MM.1S (cell line): ENCODE results near the gene CPXM2.

ENCODE experiments used
- DNase-seq: peaks from one replicate; pipeline ENCODE4 v3.0.0-alpha.2; 2015
- H2AFZ ChIP-seq: fragments of 300-600 bp; sonication (generic); 2 replicates; pipeline ENCODE4 v1.6.0; 2016; ENCODE audit warnings: antibody characterized with exemption, low read length
- H3F3A ChIP-seq: fragments of 300-600 bp; sonication (generic); 2 replicates; pipeline ENCODE4 v1.6.1; 2016; ENCODE audit warnings: mild to moderate bottlenecking, antibody characterized with exemption, low read length, moderate library complexity, mixed read lengths; ENCODE audit not compliant: insufficient read depth
- H3K27ac ChIP-seq: fragments of 300-600 bp; sonication (generic); 2 replicates; pipeline ENCODE4 v1.5.1; 2016; ENCODE audit warnings: mild to moderate bottlenecking, low read length
- H3K27me3 ChIP-seq: fragments of 300-600 bp; sonication (generic); replicated peaks from 2 replicates; pipeline ENCODE4 v1.6.0; 2016; ENCODE audit warnings: low read length; ENCODE audit not compliant: insufficient read depth
- H3K36me3 ChIP-seq: fragments of 300-600 bp; sonication (generic); replicated peaks from 2 replicates; pipeline ENCODE4 v1.6.1; 2016; ENCODE audit warnings: mild to moderate bottlenecking, low read length, mixed read lengths; ENCODE audit not compliant: insufficient read depth
- H3K4me1 ChIP-seq: fragments of 300-600 bp; sonication (generic); 2 replicates; pipeline ENCODE4 v1.6.1; 2016; ENCODE audit warnings: low read length, mixed read lengths
- H3K4me2 ChIP-seq: fragments of 300-600 bp; sonication (generic); 2 replicates; pipeline ENCODE4 v1.6.0; 2016; ENCODE audit warnings: low read depth, low read length
- H3K4me3 ChIP-seq: fragments of 300-600 bp; sonication (generic); 2 replicates; pipeline ENCODE4 v1.5.1; 2016; ENCODE audit warnings: low read length, mixed read lengths
- H3K79me2 ChIP-seq: fragments of 300-600 bp; sonication (generic); 2 replicates; pipeline ENCODE4 v1.6.1; 2016; ENCODE audit warnings: mixed run types, low read length, mixed read lengths
- H3K9ac ChIP-seq: fragments of 300-600 bp; sonication (generic); 2 replicates; pipeline ENCODE4 v1.6.1; 2016; ENCODE audit warnings: low read length, mixed read lengths
- H3K9me2 ChIP-seq: fragments of 300-600 bp; sonication (generic); replicated peaks from 2 replicates; pipeline ENCODE4 v1.6.1; 2016; ENCODE audit warnings: mild to moderate bottlenecking, low read length, mixed read lengths; ENCODE audit not compliant: insufficient read depth
- H3K9me3 ChIP-seq: fragments of 300-600 bp; sonication (generic); replicated peaks from 2 replicates; pipeline ENCODE4 v1.6.1; 2016; ENCODE audit warnings: mild to moderate bottlenecking, low read length, mixed read lengths; ENCODE audit not compliant: insufficient read depth
- H4K20me1 ChIP-seq: fragments of 300-600 bp; sonication (generic); 2 replicates; pipeline ENCODE4 v1.6.1; 2016; ENCODE audit warnings: mild to moderate bottlenecking, low read length, moderate library complexity, mixed read lengths; ENCODE audit not compliant: insufficient read depth
- EZH2 ChIP-seq: fragments of 300-600 bp; sonication (generic); optimal IDR thresholded peaks from 2 replicates; pipeline ENCODE3; 2017; ENCODE audit warnings: low read depth, mild to moderate bottlenecking, antibody characterized with exemption, low read length, mixed read lengths
- EZH2phosphoT487 ChIP-seq: fragments of 300-600 bp; sonication (generic); IDR thresholded peaks from 2 replicates; pipeline ENCODE4 v1.6.1; 2018; ENCODE audit warnings: antibody characterized with exemption, low read length
- TF ChIP-seq, protein P1 (sequence below): fragments of 300-600 bp; sonication (generic); IDR thresholded peaks from 2 replicates; pipeline ENCODE4 v1.5.1; 2016; ENCODE audit warnings: antibody characterized with exemption, low read length, mixed read lengths

CPXM2 gene

DNA sequence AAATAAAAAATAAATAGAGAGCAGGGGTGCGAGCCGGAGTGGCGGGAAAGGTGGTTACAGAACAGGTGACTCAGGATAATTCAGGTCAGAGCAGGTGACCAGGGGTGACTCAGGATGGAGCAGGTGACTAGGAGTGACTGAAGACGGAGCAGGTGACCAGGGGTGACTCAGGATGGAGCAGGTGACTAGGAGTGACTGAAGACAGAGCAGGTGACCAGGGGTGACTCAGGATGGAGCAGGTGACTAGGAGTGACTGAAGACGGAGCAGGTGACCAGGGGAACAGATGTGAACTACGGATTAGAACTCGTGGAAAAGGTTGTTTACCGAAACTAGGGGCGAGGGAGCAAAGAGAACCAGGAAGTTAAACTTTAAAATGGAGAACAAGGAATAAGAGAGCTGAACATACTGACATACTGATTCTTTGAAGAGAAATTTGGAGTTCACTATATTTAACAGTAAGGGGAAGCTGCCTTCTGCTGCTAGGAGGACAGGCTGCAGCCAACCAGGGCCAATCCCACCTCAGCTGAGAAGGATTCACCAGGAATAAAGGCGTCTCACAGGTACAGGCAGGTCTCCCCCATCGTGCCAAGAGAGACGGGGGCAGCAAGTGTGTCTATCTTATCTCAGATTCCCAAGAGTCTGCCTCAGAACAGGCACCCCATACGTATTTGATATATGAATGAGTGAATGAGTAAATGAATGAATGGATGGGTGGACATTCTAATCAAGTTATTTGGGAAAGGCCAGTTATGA, 101.3 kb downstream of the CPXM2 start:
- Histone ChIP-seq H2AFZ (no peak overlapping the region), H3K4me1 (no peaks in the 10 kb centered on the region), H3K9me3 (no peaks in the 10 kb centered on the region), H3K79me2 (no peaks in the 10 kb centered on the region), H3F3A (no peaks in the 10 kb centered on the region), H3K9ac (no peak overlapping the region), H3K36me3 (no peaks in the 10 kb centered on the region), H4K20me1 (no peaks in the 10 kb centered on the region), H3K27me3 (no peaks in the 10 kb centered on the region), H3K9me2 (no peaks in the 10 kb centered on the region), H3K27ac (no peak overlapping the region), H3K4me3 (no peak overlapping the region), H3K4me2 (no peak overlapping the region)
- no peak for DNase-seq
- TF ChIP-seq EZH2 (no peak), EZH2phosphoT487 (no peak)
- TF ChIP-seq, protein P1, sequence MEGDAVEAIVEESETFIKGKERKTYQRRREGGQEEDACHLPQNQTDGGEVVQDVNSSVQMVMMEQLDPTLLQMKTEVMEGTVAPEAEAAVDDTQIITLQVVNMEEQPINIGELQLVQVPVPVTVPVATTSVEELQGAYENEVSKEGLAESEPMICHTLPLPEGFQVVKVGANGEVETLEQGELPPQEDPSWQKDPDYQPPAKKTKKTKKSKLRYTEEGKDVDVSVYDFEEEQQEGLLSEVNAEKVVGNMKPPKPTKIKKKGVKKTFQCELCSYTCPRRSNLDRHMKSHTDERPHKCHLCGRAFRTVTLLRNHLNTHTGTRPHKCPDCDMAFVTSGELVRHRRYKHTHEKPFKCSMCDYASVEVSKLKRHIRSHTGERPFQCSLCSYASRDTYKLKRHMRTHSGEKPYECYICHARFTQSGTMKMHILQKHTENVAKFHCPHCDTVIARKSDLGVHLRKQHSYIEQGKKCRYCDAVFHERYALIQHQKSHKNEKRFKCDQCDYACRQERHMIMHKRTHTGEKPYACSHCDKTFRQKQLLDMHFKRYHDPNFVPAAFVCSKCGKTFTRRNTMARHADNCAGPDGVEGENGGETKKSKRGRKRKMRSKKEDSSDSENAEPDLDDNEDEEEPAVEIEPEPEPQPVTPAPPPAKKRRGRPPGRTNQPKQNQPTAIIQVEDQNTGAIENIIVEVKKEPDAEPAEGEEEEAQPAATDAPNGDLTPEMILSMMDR: no peak

DNA sequence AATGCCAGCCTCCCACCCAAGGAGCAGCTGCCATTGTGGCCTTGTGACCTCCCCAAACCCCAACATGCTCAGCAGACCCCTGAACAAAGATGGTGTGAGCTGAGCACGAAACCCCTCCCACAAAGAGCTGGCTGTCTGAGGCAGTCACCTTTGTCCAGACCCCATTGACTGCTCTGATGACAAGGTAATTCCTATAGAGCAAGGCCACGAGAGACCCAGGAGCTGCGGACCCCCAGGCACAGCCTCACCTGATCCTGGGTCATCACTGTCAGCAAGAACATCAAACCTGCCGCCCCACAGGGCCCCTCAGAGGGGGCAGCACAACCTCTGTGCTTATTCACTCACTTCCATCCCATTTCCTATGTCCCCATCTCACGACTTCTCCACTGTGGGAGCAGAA, 102.6 kb downstream of the CPXM2 start:
- Histone ChIP-seq H3K79me2 (no peaks in the 10 kb centered on the region), H3K4me3 (no peak overlapping the region), H3K9ac (no peak overlapping the region), H4K20me1 (no peaks in the 10 kb centered on the region), H3K27ac (no peak overlapping the region), H3K36me3 (no peaks in the 10 kb centered on the region), H3K4me2 (no peak overlapping the region), H2AFZ (no peak overlapping the region), H3F3A (no peaks in the 10 kb centered on the region), H3K27me3 (no peaks in the 10 kb centered on the region; the same call in 1 of the 2 replicates), H3K9me2 (no peaks in the 10 kb centered on the region), H3K4me1 (no peaks in the 10 kb centered on the region), H3K9me3 (no peaks in the 10 kb centered on the region)
- DNase-seq: no peak
- no peak for TF ChIP-seq EZH2
- no peak for TF ChIP-seq EZH2phosphoT487
- TF ChIP-seq, protein P1: no peak

DNA sequence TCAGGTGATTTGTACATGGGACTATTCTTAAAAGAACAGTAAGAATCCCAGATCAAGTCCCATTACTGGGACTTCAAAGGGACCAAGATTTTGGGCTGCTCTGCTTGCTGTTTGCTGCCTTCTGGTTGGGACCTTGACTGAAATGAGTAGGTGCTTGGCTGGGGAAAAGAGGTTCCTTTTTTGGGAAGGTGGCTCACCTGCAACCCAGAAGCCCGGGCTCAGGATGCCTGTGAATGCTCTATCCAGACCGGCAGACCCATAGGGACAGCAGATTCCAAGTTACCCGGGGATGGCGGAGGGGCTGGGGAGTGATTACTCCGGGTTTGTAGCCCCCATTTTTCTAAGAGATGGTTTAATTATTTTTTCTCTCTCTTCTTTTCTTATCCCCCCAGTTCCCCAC, 104.0 kb downstream of the CPXM2 start:
- H3K9me3 ChIP-seq: no peaks in the 10 kb centered on the region
- no peak overlapping the region for H2AFZ ChIP-seq
- no peaks in the 10 kb centered on the region for H3K79me2 ChIP-seq
- TF ChIP-seq EZH2phosphoT487 (no peak), EZH2 (no peak)
- TF ChIP-seq, protein P1: no peak
- H3K36me3 ChIP-seq: no peaks in the 10 kb centered on the region
- DNase-seq: no peak
- no peak overlapping the region for H3K4me2 ChIP-seq
- H4K20me1 ChIP-seq: no peaks in the 10 kb centered on the region
- no peak overlapping the region for H3K9ac ChIP-seq
- no peaks in the 10 kb centered on the region for H3F3A ChIP-seq
- no peaks in the 10 kb centered on the region for H3K4me1 ChIP-seq
- H3K27ac ChIP-seq: no peak overlapping the region
- H3K4me3 ChIP-seq: no peak overlapping the region
- H3K9me2 ChIP-seq: no peaks in the 10 kb centered on the region
- H3K27me3 ChIP-seq: no peaks in the 10 kb centered on the region; the same call in 1 of the 2 replicates
